Measurements from ENCODE around the gene ISOC1. TPM values are rescaled to one million over a fixed set of nuclear protein-coding genes. Genes with fewer than 3 reads are reported as not detected.

The ISOC1 gene
- 22.4 TPM for polyA plus RNA-seq (2013, experiment 1 of 4)
- polyA plus RNA-seq (2013, experiment 2 of 4), result 21.4 TPM
- polyA plus RNA-seq (2013, experiment 3 of 4), result 17.3 TPM
- polyA plus RNA-seq (2013, experiment 4 of 4), result 18.8 TPM

DNA sequence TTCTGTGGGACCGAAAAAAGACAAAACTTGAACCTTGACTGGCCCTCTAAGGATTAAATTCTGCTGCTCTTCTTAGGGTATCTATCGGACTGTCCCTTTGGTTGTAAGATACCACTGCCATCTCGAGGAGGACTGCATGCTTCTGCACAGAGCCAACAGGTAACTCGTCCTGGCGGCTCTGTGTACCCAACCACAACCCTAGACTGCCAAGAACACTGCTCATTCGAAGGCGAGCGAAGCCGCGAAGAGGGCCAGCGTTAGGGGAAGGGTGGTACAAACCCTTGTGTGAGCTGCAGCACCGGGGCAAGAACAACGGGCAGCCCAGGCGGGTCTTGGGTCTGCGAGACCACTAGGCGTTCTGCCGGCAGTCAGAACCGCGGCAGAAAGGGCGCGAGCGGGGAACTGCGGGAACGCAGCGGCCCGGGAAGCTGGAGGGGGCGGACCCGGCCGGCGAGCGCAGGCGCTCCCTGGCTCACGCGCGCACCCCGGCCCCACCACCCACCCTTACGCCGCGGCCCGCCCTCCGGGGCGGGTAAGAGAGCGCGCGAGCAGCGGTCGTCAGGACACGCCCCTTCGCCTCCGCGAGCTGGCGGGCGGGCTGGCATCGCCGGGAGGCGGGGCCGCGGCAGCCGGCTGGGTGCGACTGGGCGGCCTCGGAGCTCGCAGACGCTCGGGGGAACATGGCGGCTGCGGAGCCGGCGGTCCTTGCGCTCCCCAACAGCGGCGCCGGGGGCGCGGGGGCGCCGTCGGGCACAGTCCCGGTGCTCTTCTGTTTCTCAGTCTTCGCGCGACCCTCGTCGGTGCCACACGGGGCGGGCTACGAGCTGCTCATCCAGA, at the start of gene ISOC1:
TSS of gene ISOC1 (plus strand) at position 663 of the 837 bp plus-strand sequence. CDS start at position 681, 18 bp downstream.
- Histone ChIP-seq H3K27me3 (ENCODE audit: control insufficient read depth, insufficient read depth, low read length, poor library complexity, severe bottlenecking) (peaks cover 31% of the 10 kb centered on the region), H3K9me3 (ENCODE audit: control insufficient read depth, low read length) (no peaks in the 10 kb centered on the region), H3K4me3 (ENCODE audit: insufficient read depth, low read depth, low read length) (peak within 1 kb of the TSS; percentile 75), H3K4me1 (ENCODE audit: control insufficient read depth, insufficient read depth, low read length) (no peaks in the 10 kb centered on the region), H3K36me3 (ENCODE audit: control insufficient read depth, insufficient read depth, low read length) (no peaks in the 10 kb centered on the region), H3K27ac (ENCODE audit: insufficient read depth, low read depth, low read length, poor library complexity, severe bottlenecking) (peak within 1 kb of the TSS; percentile 18)
- 1 to 2% methylated on average over 87 of the region's 87 CpGs for WGBS, 2 experiments

GRCh38 chr5:129046151-129046550, 48.4 kb upstream of the ISOC1 start:
- Histone ChIP-seq H3K27ac (ENCODE audit: insufficient read depth, low read depth, low read length, poor library complexity, severe bottlenecking) (no peak overlapping the region), H3K4me3 (ENCODE audit: insufficient read depth, low read depth, low read length) (no peak overlapping the region), H3K9me3 (ENCODE audit: control insufficient read depth, low read length) (no peaks in the 10 kb centered on the region), H3K4me1 (ENCODE audit: control insufficient read depth, insufficient read depth, low read length) (no peaks in the 10 kb centered on the region), H3K27me3 (ENCODE audit: control insufficient read depth, insufficient read depth, low read length, poor library complexity, severe bottlenecking) (no peaks in the 10 kb centered on the region), H3K36me3 (ENCODE audit: control insufficient read depth, insufficient read depth, low read length) (no peaks in the 10 kb centered on the region)

DNA sequence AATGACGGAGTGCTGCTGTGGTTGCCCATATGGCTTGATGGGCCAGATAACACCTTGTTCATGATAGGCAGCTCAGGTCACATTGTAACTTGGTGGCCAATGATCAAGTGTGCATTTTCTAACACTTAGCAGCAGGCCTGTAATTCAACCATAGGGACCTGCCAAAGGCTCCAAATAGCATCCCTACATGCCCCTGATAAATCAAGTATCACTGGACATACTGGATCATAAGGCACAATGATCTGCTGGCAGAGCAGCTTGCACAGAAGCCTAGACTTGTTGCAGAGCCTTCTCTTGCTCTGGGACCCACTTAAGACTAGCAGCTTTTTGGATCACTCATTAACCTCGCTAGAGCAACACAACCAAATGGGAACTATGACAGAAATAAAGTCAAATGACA, 46.0 kb upstream of the ISOC1 start:
- Histone ChIP-seq H3K9me3 (ENCODE audit: control insufficient read depth, low read length) (no peaks in the 10 kb centered on the region), H3K27ac (ENCODE audit: insufficient read depth, low read depth, low read length, poor library complexity, severe bottlenecking) (no peak overlapping the region), H3K4me1 (ENCODE audit: control insufficient read depth, insufficient read depth, low read length) (no peaks in the 10 kb centered on the region), H3K27me3 (ENCODE audit: control insufficient read depth, insufficient read depth, low read length, poor library complexity, severe bottlenecking) (no peaks in the 10 kb centered on the region), H3K36me3 (ENCODE audit: control insufficient read depth, insufficient read depth, low read length) (no peaks in the 10 kb centered on the region), H3K4me3 (ENCODE audit: insufficient read depth, low read depth, low read length) (no peak overlapping the region)
- WGBS, 2 experiments, result 65 to 82% methylated on average over 1 to 2 of the region's 2 CpGs

DNA sequence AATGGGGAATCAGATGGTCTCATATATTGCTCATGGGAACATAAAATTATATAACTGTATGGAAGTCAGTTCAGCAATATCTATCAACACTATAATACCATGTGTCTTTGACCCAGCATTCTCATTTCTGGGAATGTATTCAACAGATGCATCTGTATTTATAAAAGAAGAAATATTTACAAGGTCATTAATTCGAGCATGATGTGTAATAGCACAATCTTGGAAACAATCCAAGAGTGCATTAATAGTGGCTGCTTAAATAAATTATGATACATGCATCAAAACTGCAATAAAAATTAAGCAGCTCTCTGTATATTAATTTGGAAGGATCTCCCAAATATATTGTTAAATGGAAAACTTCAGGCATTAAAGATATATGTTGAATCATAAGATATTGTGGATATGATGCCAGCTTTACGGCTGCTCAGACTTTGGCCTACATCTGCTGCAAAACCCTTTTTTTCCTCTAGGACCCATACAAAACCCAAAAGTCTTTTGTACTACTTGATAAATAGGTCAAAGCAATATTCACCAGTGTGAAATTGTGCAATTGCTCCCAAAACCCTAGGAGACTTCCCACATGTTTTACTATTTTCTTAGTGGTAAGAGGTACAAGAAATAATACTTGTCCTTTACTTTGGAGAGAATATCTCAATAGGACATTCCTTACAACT, 45.3 kb upstream of the ISOC1 start:
- H3K4me1 ChIP-seq (ENCODE audit: control insufficient read depth, insufficient read depth, low read length), result no peaks in the 10 kb centered on the region
- no peak overlapping the region for H3K4me3 ChIP-seq (ENCODE audit: insufficient read depth, low read depth, low read length)
- no peaks in the 10 kb centered on the region for H3K36me3 ChIP-seq (ENCODE audit: control insufficient read depth, insufficient read depth, low read length)
- H3K27ac ChIP-seq (ENCODE audit: insufficient read depth, low read depth, low read length, poor library complexity, severe bottlenecking), result no peak overlapping the region
- no peaks in the 10 kb centered on the region for H3K9me3 ChIP-seq (ENCODE audit: control insufficient read depth, low read length)
- H3K27me3 ChIP-seq (ENCODE audit: control insufficient read depth, insufficient read depth, low read length, poor library complexity, severe bottlenecking), result no peaks in the 10 kb centered on the region
- 88% methylated on average over 2 of the region's 2 CpGs; no CpG with 5 or more reads in 1 of the 2 experiments for WGBS, 2 experiments

GRCh38 chr5:129051283-129051682, 43.3 kb upstream of the ISOC1 start:
- 94% methylated on average over 2 to 4 of the region's 4 CpGs for WGBS, 2 experiments
- Histone ChIP-seq H3K4me3 (ENCODE audit: insufficient read depth, low read depth, low read length) (no peak overlapping the region), H3K36me3 (ENCODE audit: control insufficient read depth, insufficient read depth, low read length) (no peaks in the 10 kb centered on the region), H3K4me1 (ENCODE audit: control insufficient read depth, insufficient read depth, low read length) (no peaks in the 10 kb centered on the region), H3K27ac (ENCODE audit: insufficient read depth, low read depth, low read length, poor library complexity, severe bottlenecking) (no peak overlapping the region), H3K9me3 (ENCODE audit: control insufficient read depth, low read length) (no peaks in the 10 kb centered on the region), H3K27me3 (ENCODE audit: control insufficient read depth, insufficient read depth, low read length, poor library complexity, severe bottlenecking) (no peaks in the 10 kb centered on the region)

DNA sequence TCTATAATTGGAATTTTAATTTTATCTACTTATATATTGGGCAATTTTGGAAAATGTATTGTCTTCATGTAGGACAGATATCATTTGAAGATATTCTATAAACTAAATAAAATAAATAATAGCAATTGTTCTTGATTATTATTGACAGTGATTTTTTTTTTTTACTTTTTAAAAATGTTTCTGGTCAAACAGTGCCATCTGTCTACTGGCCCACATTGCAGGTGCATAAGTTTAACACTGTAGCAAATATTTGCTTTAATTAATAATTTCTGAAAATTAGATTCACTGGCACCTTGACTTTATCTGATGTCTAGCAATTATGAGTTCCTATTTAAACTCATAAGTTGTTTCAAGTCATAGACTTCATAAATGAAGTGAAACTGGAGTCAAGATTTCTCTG, 41.1 kb upstream of the ISOC1 start:
- H3K27ac ChIP-seq (ENCODE audit: insufficient read depth, low read depth, low read length, poor library complexity, severe bottlenecking), result no peak overlapping the region
- no peaks in the 10 kb centered on the region for H3K36me3 ChIP-seq (ENCODE audit: control insufficient read depth, insufficient read depth, low read length)
- H3K4me1 ChIP-seq (ENCODE audit: control insufficient read depth, insufficient read depth, low read length), result no peaks in the 10 kb centered on the region
- no peak overlapping the region for H3K4me3 ChIP-seq (ENCODE audit: insufficient read depth, low read depth, low read length)
- no peaks in the 10 kb centered on the region for H3K9me3 ChIP-seq (ENCODE audit: control insufficient read depth, low read length)
- no peaks in the 10 kb centered on the region for H3K27me3 ChIP-seq (ENCODE audit: control insufficient read depth, insufficient read depth, low read length, poor library complexity, severe bottlenecking)

DNA sequence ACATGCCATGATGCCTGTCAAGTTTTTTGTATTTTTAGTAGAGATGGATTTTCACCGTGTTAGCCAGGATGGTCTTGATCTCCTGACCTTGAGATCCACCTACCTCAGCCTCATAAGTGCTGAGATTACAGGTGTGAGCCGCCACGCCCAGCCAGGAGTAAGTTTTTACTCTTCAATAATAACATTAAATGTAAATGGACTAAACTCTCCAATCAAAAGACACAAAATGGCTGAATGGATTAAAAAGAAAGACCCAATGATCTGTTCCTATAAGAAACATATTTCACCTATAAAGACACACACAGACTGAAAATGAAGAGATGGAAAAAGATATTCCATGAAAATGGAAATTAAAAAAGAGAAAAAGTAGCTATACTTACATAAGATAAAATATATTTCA, 37.2 kb upstream of the ISOC1 start:
- Histone ChIP-seq H3K27ac (ENCODE audit: insufficient read depth, low read depth, low read length, poor library complexity, severe bottlenecking) (no peak overlapping the region), H3K4me3 (ENCODE audit: insufficient read depth, low read depth, low read length) (no peak overlapping the region), H3K27me3 (ENCODE audit: control insufficient read depth, insufficient read depth, low read length, poor library complexity, severe bottlenecking) (no peaks in the 10 kb centered on the region), H3K4me1 (ENCODE audit: control insufficient read depth, insufficient read depth, low read length) (no peaks in the 10 kb centered on the region), H3K36me3 (ENCODE audit: control insufficient read depth, insufficient read depth, low read length) (no peaks in the 10 kb centered on the region), H3K9me3 (ENCODE audit: control insufficient read depth, low read length) (no peaks in the 10 kb centered on the region)
- 90 to 93% methylated on average over 1 to 3 of the region's 3 CpGs for WGBS, 2 experiments

DNA sequence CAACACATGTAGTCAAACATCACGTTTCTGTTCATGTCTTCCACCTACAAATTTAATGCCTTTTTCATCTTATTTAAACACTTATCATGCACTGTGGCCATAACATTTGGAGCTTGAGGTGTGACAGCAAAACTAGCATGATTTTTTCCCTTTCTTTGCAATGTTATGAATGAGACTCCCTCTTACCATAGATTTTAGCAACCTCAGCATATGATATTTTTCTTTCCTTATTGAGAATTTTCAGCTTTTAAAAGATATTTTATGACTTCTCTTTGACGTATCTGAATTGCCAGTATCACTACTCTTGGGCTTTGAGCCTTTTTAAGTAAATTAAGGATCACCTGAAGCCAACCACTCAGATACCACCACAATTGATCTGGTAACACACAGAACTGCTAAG, 32.7 kb upstream of the ISOC1 start:
- H3K27ac ChIP-seq (ENCODE audit: insufficient read depth, low read depth, low read length, poor library complexity, severe bottlenecking), result no peak overlapping the region
- 69 to 83% methylated on average over 2 of the region's 2 CpGs for WGBS, 2 experiments
- no peaks in the 10 kb centered on the region for H3K27me3 ChIP-seq (ENCODE audit: control insufficient read depth, insufficient read depth, low read length, poor library complexity, severe bottlenecking)

GRCh38 chr5:129063483-129064113, 31.0 kb upstream of the ISOC1 start:
- Histone ChIP-seq H3K36me3 (ENCODE audit: control insufficient read depth, insufficient read depth, low read length) (no peaks in the 10 kb centered on the region), H3K4me3 (ENCODE audit: insufficient read depth, low read depth, low read length) (no peak overlapping the region), H3K27me3 (ENCODE audit: control insufficient read depth, insufficient read depth, low read length, poor library complexity, severe bottlenecking) (no peaks in the 10 kb centered on the region), H3K4me1 (ENCODE audit: control insufficient read depth, insufficient read depth, low read length) (no peaks in the 10 kb centered on the region), H3K9me3 (ENCODE audit: control insufficient read depth, low read length) (no peaks in the 10 kb centered on the region), H3K27ac (ENCODE audit: insufficient read depth, low read depth, low read length, poor library complexity, severe bottlenecking) (no peak overlapping the region)
- 92 to 98% methylated on average over 1 of the region's 1 CpG for WGBS, 2 experiments

More for the DNA sequence above, 32.7 kb upstream of the ISOC1 start:
- no peak overlapping the region for H3K4me3 ChIP-seq (ENCODE audit: insufficient read depth, low read depth, low read length)
- H3K36me3 ChIP-seq (ENCODE audit: control insufficient read depth, insufficient read depth, low read length), result no peaks in the 10 kb centered on the region
- H3K4me1 ChIP-seq (ENCODE audit: control insufficient read depth, insufficient read depth, low read length), result no peaks in the 10 kb centered on the region
- no peaks in the 10 kb centered on the region for H3K9me3 ChIP-seq (ENCODE audit: control insufficient read depth, low read length)

GRCh38 chr5:129065721-129066120, 28.8 kb upstream of the ISOC1 start:
- no peaks in the 10 kb centered on the region for H3K27me3 ChIP-seq (ENCODE audit: control insufficient read depth, insufficient read depth, low read length, poor library complexity, severe bottlenecking)

More at GRCh38 chr5:129065721-129066120, 28.8 kb upstream of the ISOC1 start:
- Histone ChIP-seq H3K4me3 (ENCODE audit: insufficient read depth, low read depth, low read length) (no peak overlapping the region), H3K4me1 (ENCODE audit: control insufficient read depth, insufficient read depth, low read length) (no peaks in the 10 kb centered on the region), H3K9me3 (ENCODE audit: control insufficient read depth, low read length) (no peaks in the 10 kb centered on the region), H3K36me3 (ENCODE audit: control insufficient read depth, insufficient read depth, low read length) (no peaks in the 10 kb centered on the region), H3K27ac (ENCODE audit: insufficient read depth, low read depth, low read length, poor library complexity, severe bottlenecking) (no peak overlapping the region)
- 96 to 98% methylated on average over 2 of the region's 2 CpGs for WGBS, 2 experiments

Data from ectodermal cell (in vitro differentiated cells).